K562 (cell line): ENCODE results near the gene PDZRN3. TPM values are rescaled to one million over a fixed set of nuclear protein-coding genes. Genes with fewer than 3 reads are reported as not detected.

Experiments
- ATAC-seq: fragments of 200-7000 bp; cut with Tn5 transposase; 3 replicates; pipeline ENCODE4 v1.9.1; 2020; ENCODE audit warnings: moderate library complexity
- BruUV-seq: library from RNA; stranded (reverse); fragments of 400-500 nt; replicated peaks from 2 replicates; lab custom pipeline; 2021; lab: Mats Ljungman, UMichigan
- CTCF ChIA-PET: fragments of 300-600 bp; formaldehyde crosslinking; extraction: SDS; loops from one replicate; lab custom pipeline; 2021; ENCODE audit warnings: low intra/inter-chr PET ratio; lab: Yijun Ruan, JAX
- POLR2A ChIA-PET: fragments of 300-600, 350-650 bp; sonication (Branson Sonifier 250); formaldehyde crosslinking; extraction: SDS; loops from one replicate; lab custom pipeline; 2021; ENCODE audit warnings: antibody characterized with exemption, inconsistent platforms; lab: Yijun Ruan, JAX
- DNase-seq, 4 experiments: peaks; one replicate each; pipeline versions ENCODE4 v3.0.0 to v3.0.0-alpha.2; 2011 to 2018; ENCODE audit warnings: low spot score in 3 of 4, mixed read lengths in 3 of 4; ENCODE audit errors: extremely low read depth in 1 of 4
- FAIRE-seq: peaks from 2 replicates; lab custom pipeline; 2011; peaks lifted over from hg19 to GRCh38; lab: Jason Lieb, UNC
- H2AFZ ChIP-seq: 2 replicates; pipeline ENCODE4 v1.6.0; 2011; ENCODE audit warnings: low read depth, low read length, control low read depth, inconsistent platforms
- H3K27ac ChIP-seq: fragments of 200-600 bp; 3 replicates; pipeline ENCODE4 v1.8.0; 2011; ENCODE audit warnings: low read depth, mild to moderate bottlenecking, control low read depth, inconsistent platforms, low read length, moderate library complexity, mixed read lengths; ENCODE audit errors: extremely low read depth
- H3K27me3 ChIP-seq, 2 experiments: fragments of 300-600 bp in 1 of 2; 2 replicates in 1 of 2; 3 replicates in 1 of 2; pipeline versions ENCODE4 v1.6.0 to v1.8.0; 2011; ENCODE audit warnings: inconsistent platforms in 2 of 2, low read length in 2 of 2, mild to moderate bottlenecking in 1 of 2, mixed read lengths in 1 of 2, moderate library complexity in 1 of 2; ENCODE audit not compliant: control insufficient read depth in 2 of 2, insufficient read depth in 2 of 2
- H3K36me3 ChIP-seq: fragments of 300-600 bp; 3 replicates; pipeline ENCODE4 v1.8.0; 2011; ENCODE audit warnings: mild to moderate bottlenecking, low read length, inconsistent platforms; ENCODE audit not compliant: control insufficient read depth, insufficient read depth
- H3K4me1 ChIP-seq, 2 experiments: fragments of 200-600 bp in 1 of 2; replicated peaks in 1 of 2; 2 replicates in 1 of 2; 3 replicates in 1 of 2; pipeline versions ENCODE4 v1.5.1 to v1.8.0; 2011; ENCODE audit warnings: inconsistent platforms in 2 of 2, low read length in 2 of 2, mild to moderate bottlenecking in 1 of 2, mixed read lengths in 1 of 2, moderate library complexity in 1 of 2; ENCODE audit not compliant: control insufficient read depth in 2 of 2, insufficient read depth in 2 of 2
- H3K4me2 ChIP-seq: 2 replicates; pipeline ENCODE4 v1.6.1; 2011; ENCODE audit warnings: low read length, control low read depth, inconsistent platforms, mixed read lengths; ENCODE audit not compliant: insufficient read depth
- H3K4me3 ChIP-seq: fragments of 200-600 bp; sonication (generic), shearing (Covaris generic); 2 replicates; pipeline ENCODE4 v1.5.1; 2016; ENCODE audit warnings: control low read depth, inconsistent platforms
- H3K79me2 ChIP-seq: fragments of 200-600 bp; 3 replicates; pipeline ENCODE4 v1.8.0; 2011; ENCODE audit warnings: low read length, inconsistent platforms; ENCODE audit not compliant: control insufficient read depth, insufficient read depth
- H3K9ac ChIP-seq, 2 experiments: 2 replicates each; pipeline versions ENCODE4 v1.6.0 to v1.6.1; 2011; ENCODE audit warnings: low read depth in 2 of 2, low read length in 2 of 2, control low read depth in 1 of 2, inconsistent platforms in 1 of 2, mild to moderate bottlenecking in 1 of 2, mixed read lengths in 1 of 2; ENCODE audit not compliant: insufficient read depth in 1 of 2
- H3K9me1 ChIP-seq: one replicate; pipeline ENCODE4 v1.6.0; 2011; ENCODE audit warnings: inconsistent platforms, mild to moderate bottlenecking, low read length, moderate library complexity; ENCODE audit not compliant: control insufficient read depth, insufficient read depth
- H3K9me3 ChIP-seq: replicated peaks from 2 replicates; pipeline ENCODE4 v1.5.1; 2011; ENCODE audit warnings: low read depth, low read length, inconsistent platforms; ENCODE audit not compliant: control insufficient read depth, insufficient read depth
- H4K20me1 ChIP-seq: replicated peaks from 2 replicates; pipeline ENCODE4 v1.6.1; 2011; ENCODE audit warnings: low read length, inconsistent platforms, mixed read lengths; ENCODE audit not compliant: control insufficient read depth, insufficient read depth
- HEY1 ChIP-seq: fragments of 250-450 bp; sonication (Bioruptor Pico); IDR thresholded peaks from 2 replicates; pipeline ENCODE4 v1.5.0; 2020; ENCODE audit warnings: mild to moderate bottlenecking, moderate library complexity, borderline replicate concordance
- MYNN ChIP-seq, 2 experiments: sonication (generic); formaldehyde crosslinking in 1 of 2; IDR thresholded peaks; 2 replicates each; pipeline versions ENCODE4 v1.5.0 to v1.6.1; 2016 to 2020; ENCODE audit warnings: antibody characterized with exemption in 1 of 2, missing genetic modification reagents in 1 of 2
- PHF20 ChIP-seq: fragments of 450-650 bp; IDR thresholded peaks from 2 replicates; pipeline ENCODE4 v1.6.1; 2018; ENCODE audit not compliant: partially characterized antibody
- RBM17 ChIP-seq: fragments of 200-400 bp; formaldehyde crosslinking; IDR thresholded peaks from 2 replicates; pipeline ENCODE4 v1.6.1; 2017; ENCODE audit warnings: low read depth, mild to moderate bottlenecking, low read length, borderline replicate concordance
- SAP30 ChIP-seq: fragments of 200-600 bp; sonication (generic); IDR thresholded peaks from 2 replicates; pipeline ENCODE4 v1.6.1; 2012; ENCODE audit warnings: borderline replicate concordance, low read depth, mild to moderate bottlenecking, moderate library complexity, low read length, control low read depth, inconsistent platforms; ENCODE audit not compliant: insufficient read depth, poor library complexity, severe bottlenecking
- XRCC5 ChIP-seq: fragments of 200-400 bp; formaldehyde crosslinking; IDR thresholded peaks from 2 replicates; pipeline ENCODE4 v1.6.1; 2017; ENCODE audit warnings: low read depth, mild to moderate bottlenecking, low read length
- YY1 ChIP-seq, 3 experiments: IDR thresholded peaks; 2 replicates each; pipeline ENCODE4 v1.6.1; 2011; ENCODE audit warnings: low read length in 2 of 3, mild to moderate bottlenecking in 2 of 3, moderate library complexity in 2 of 3, borderline replicate concordance in 1 of 3, control low read depth in 1 of 3, low read depth in 1 of 3; ENCODE audit not compliant: insufficient read depth in 3 of 3, insufficient replicate concordance in 2 of 3, control insufficient read depth in 1 of 3, insufficient read length in 1 of 3; ENCODE audit errors: extremely low read depth in 1 of 3
- ZNF318 ChIP-seq, 2 experiments: fragments of 450-650 bp; IDR thresholded peaks; 2 replicates each; pipeline ENCODE4 v1.6.1; 2016; ENCODE audit warnings: mild to moderate bottlenecking in 2 of 2, borderline replicate concordance in 1 of 2, low read depth in 1 of 2, moderate library complexity in 1 of 2
- ZNF395 ChIP-seq: fragments of 200-800 bp; sonication (Bioruptor generic); IDR thresholded peaks from 2 replicates; pipeline ENCODE4 v1.6.1; 2017; ENCODE audit warnings: missing genetic modification characterization, missing compliant biosample characterization
- ZNF511 ChIP-seq: sonication (generic); formaldehyde crosslinking; IDR thresholded peaks from 2 replicates; pipeline ENCODE4 v1.8.0; 2022; ENCODE audit warnings: mild to moderate bottlenecking, missing genetic modification reagents
- ZNF778 ChIP-seq: fragments of 450-650 bp; formaldehyde crosslinking; IDR thresholded peaks from 2 replicates; pipeline ENCODE4 v1.4.0; 2020; ENCODE audit warnings: mild to moderate bottlenecking, moderate library complexity
- WGBS: fragments of 100-300 bp; shearing (Covaris generic); methylation state at CpG from one replicate; pipeline ENCODE4 v1.1.6; 2016; ENCODE audit warnings: low coverage, mixed read lengths; ENCODE audit not compliant: insufficient coverage; ENCODE audit errors: missing lambda C conversion rate; 5-methylcytosine and 5-hydroxymethylcytosine counted together
- in situ Hi-C: fragments of 300-500 bp; cut with MboI; formaldehyde crosslinking; loops from 4 replicates; pipeline ENCODE4 v1.15.0; 2018; ENCODE audit warnings: inconsistent platforms, mixed read lengths
- intact Hi-C: fragments of 100-400 bp; cut with micrococcal nuclease; formaldehyde crosslinking; loops from 2 replicates; pipeline ENCODE4 v1.14.2; 2022
- polyA plus RNA-seq, 8 experiments: library from polyadenylated mRNA; depleted of rRNA in 4 of 8; stranded (reverse) in 5 of 8; unstranded in 3 of 8; fragments of >200 nt; fragmentation: Nextera tagmentation in 2 of 8; fragmentation: Illumina TruSeq in 1 of 8; extraction: Ambion mirVana in 2 of 8; extraction: Trizol in 1 of 8; gene quantifications; 2 replicates each; pipeline versions ENCODE4 v1.2.1 to v1.2.3, GENCODE V29; 2011 to 2014; ENCODE audit warnings: inconsistent platforms in 1 of 8, missing spikeins in 1 of 8
- total RNA-seq, 7 experiments: library from RNA; depleted of rRNA in 6 of 7; stranded (reverse); fragments of >200 nt in 6 of 7; fragmentation: Illumina TruSeq in 2 of 7; extraction: Trizol in 2 of 7; gene quantifications; 2 replicates each; pipeline versions ENCODE4 v1.2.1 to v1.2.3, GENCODE V29; 2011 to 2021; ENCODE audit warnings: low replicate concordance in 1 of 7

The PDZRN3 gene
- total and polyA plus RNA-seq, 9 of the 15 experiments (the other 6 are each of a cell fraction or from before 2014, with no cell fraction given) = 0.16 TPM; not detected in 8

GRCh38 chr3:73405000-73405399, 219.7 kb downstream of the PDZRN3 start:
- Histone ChIP-seq H3K9me1 (no peaks in the 10 kb centered on the region), H3K4me2 (no peak overlapping the region), H3K9ac (no peak overlapping the region), H3K9me3 (no peaks in the 10 kb centered on the region), H3K79me2 (no peaks in the 10 kb centered on the region), H3K27ac (no peak overlapping the region), H3K4me3 (no peak overlapping the region), H3K27me3 (no peaks in the 10 kb centered on the region; a peak in 2 of 5 replicates), H4K20me1 (no peaks in the 10 kb centered on the region), H3K36me3 (no peaks in the 10 kb centered on the region), H2AFZ (no peak overlapping the region), H3K4me1 (no peaks in the 10 kb centered on the region)
- CTCF ChIA-PET = no interaction called here
- DNase-seq (no peak), ATAC-seq (no peak), FAIRE-seq (no peak)
- in situ Hi-C loops (no loop called here), intact Hi-C loops (no loop called here)
- WGBS = 11% methylated on average over 3 of the region's 4 CpGs
- no TSS peak for BruUV-seq
- POLR2A ChIA-PET = no interaction called here
- no peak for TF ChIP-seq ZNF511 (CRISPR knock-in tag)
- no peak for TF ChIP-seq XRCC5
- no peak for TF ChIP-seq ZNF395 (CRISPR knock-in tag)
- no peak for TF ChIP-seq MYNN (IDR thresholded peaks at IDR 0.05)
- TF ChIP-seq MYNN (CRISPR knock-in tag; IDR thresholded peaks at IDR 0.05) = no peak
- no peak for TF ChIP-seq RBM17
- no peak for TF ChIP-seq HEY1 (CRISPR knock-in tag)
- no peak for TF ChIP-seq ZNF318 (IDR thresholded peaks at IDR 0.05; ENCODE audit: borderline replicate concordance in 1 of 2, low read depth in 1 of 2)
- no peak for TF ChIP-seq ZNF778
- TF ChIP-seq YY1 (IDR thresholded peaks at IDR 0.05; ENCODE audit: borderline replicate concordance in 1 of 3, control insufficient read depth in 1 of 3, extremely low read depth in 1 of 3, insufficient read depth in 3 of 3, insufficient read length in 1 of 3, insufficient replicate concordance in 2 of 3, low read depth in 1 of 3, low read length in 2 of 3) = no peak
- no peak for TF ChIP-seq SAP30
- no peak for TF ChIP-seq PHF20
